ENCODE data around the gene RFX4.

GRCh38 chr12:106732890-106733289 is 150.1 kb downstream of the RFX4 start:
- TF ChIP-seq CTCF (IDR thresholded peaks at IDR 0.05): no peak
- no peak for TF ChIP-seq EZH2 (IDR thresholded peaks at IDR 0.05)

Measured in neural progenitor cell (in vitro differentiated cells).